Liver (tissue), 9 donors: ENCODE results near the gene DRAP1. TPM values are rescaled to one million over a fixed set of nuclear protein-coding genes. Genes with fewer than 3 reads are reported as not detected.

Experiments used
- DNase-seq: peaks from one replicate; pipeline ENCODE4 v3.0.0-alpha.2; 2017; ENCODE audit warnings: low spot score
- H3K27ac ChIP-seq, 2 donors: one replicate each; pipeline ENCODE4 v1.7.0; 2013; ENCODE audit warnings: inconsistent platforms in 2 of 2, low read length in 2 of 2, control low read depth in 1 of 2, low read depth in 1 of 2, mild to moderate bottlenecking in 1 of 2
- H3K27me3 ChIP-seq, 4 donors: one replicate each; pipeline versions ENCODE4 v1.6.1 to v1.7.0; 2013; ENCODE audit warnings: low read length in 3 of 4, inconsistent platforms in 1 of 4, mild to moderate bottlenecking in 1 of 4, moderate library complexity in 1 of 4; ENCODE audit not compliant: control insufficient read depth in 4 of 4, insufficient read depth in 4 of 4
- H3K36me3 ChIP-seq, 4 donors: one replicate each; pipeline versions ENCODE4 v1.6.1 to v1.7.0; 2013; ENCODE audit warnings: low read length in 3 of 4, mild to moderate bottlenecking in 3 of 4, low read depth in 1 of 4, moderate library complexity in 1 of 4; ENCODE audit not compliant: control insufficient read depth in 4 of 4, insufficient read depth in 3 of 4
- H3K4me1 ChIP-seq, 4 donors: one replicate each; pipeline versions ENCODE4 v1.6.1 to v1.7.0; 2013; ENCODE audit warnings: low read length in 3 of 4, mild to moderate bottlenecking in 3 of 4, moderate library complexity in 1 of 4; ENCODE audit not compliant: control insufficient read depth in 4 of 4, insufficient read depth in 4 of 4
- H3K4me3 ChIP-seq, 3 donors: one replicate each; pipeline versions ENCODE4 v1.6.1 to v1.7.0; 2013; ENCODE audit warnings: low read length in 3 of 3, control low read depth in 1 of 3, low read depth in 1 of 3, mild to moderate bottlenecking in 1 of 3
- H3K9ac ChIP-seq, 2 donors: one replicate each; pipeline ENCODE4 v1.7.0; 2013; ENCODE audit warnings: low read length in 2 of 2, mild to moderate bottlenecking in 2 of 2, moderate library complexity in 2 of 2, control low read depth in 1 of 2, low read depth in 1 of 2
- H3K9me3 ChIP-seq, 4 donors: one replicate each; pipeline versions ENCODE4 v1.6.1 to v1.7.0; 2013; ENCODE audit warnings: low read length in 3 of 4; ENCODE audit not compliant: control insufficient read depth in 4 of 4
- EGR1 ChIP-seq, 2 donors: IDR thresholded peaks; 2 replicates each; pipeline ENCODE4 v1.6.1; 2016 to 2018; ENCODE audit warnings: antibody characterized with exemption in 2 of 2, low read depth in 2 of 2
- FOXA1 ChIP-seq: IDR thresholded peaks from 2 replicates; pipeline ENCODE4 v1.6.1; 2016; ENCODE audit warnings: antibody characterized with exemption
- FOXA2 ChIP-seq: IDR thresholded peaks from 2 replicates; pipeline ENCODE4 v1.6.1; 2016; ENCODE audit warnings: antibody characterized with exemption
- GABPA ChIP-seq, 2 donors: IDR thresholded peaks in 1 of 2; conservative IDR thresholded peaks in 1 of 2; 2 replicates each; pipeline ENCODE4 v1.6.1; 2016; ENCODE audit warnings: antibody characterized with exemption in 2 of 2, mild to moderate bottlenecking in 1 of 2, moderate library complexity in 1 of 2
- HNF4A ChIP-seq, 2 donors: conservative IDR thresholded peaks; 2 replicates each; pipeline ENCODE4 v1.6.1; 2016; ENCODE audit warnings: antibody characterized with exemption in 2 of 2, mild to moderate bottlenecking in 2 of 2
- HNF4G ChIP-seq: IDR thresholded peaks from 2 replicates; pipeline ENCODE4 v1.6.1; 2016; ENCODE audit warnings: antibody characterized with exemption
- JUND ChIP-seq, 2 donors: IDR thresholded peaks; 2 replicates each; pipeline ENCODE4 v1.6.1; 2016; ENCODE audit warnings: antibody characterized with exemption in 2 of 2
- NR2F2 ChIP-seq: IDR thresholded peaks from 2 replicates; pipeline ENCODE4 v1.6.1; 2016; ENCODE audit warnings: antibody characterized with exemption
- RAD21 ChIP-seq, 2 donors: IDR thresholded peaks; 2 replicates each; pipeline ENCODE4 v1.6.1; 2016; ENCODE audit warnings: antibody characterized with exemption in 2 of 2, mild to moderate bottlenecking in 2 of 2
- RXRA ChIP-seq, 2 donors: IDR thresholded peaks; 2 replicates each; pipeline ENCODE4 v1.6.1; 2017 to 2018; ENCODE audit warnings: antibody characterized with exemption in 2 of 2, mild to moderate bottlenecking in 1 of 2
- SP1 ChIP-seq: IDR thresholded peaks from 2 replicates; pipeline ENCODE4 v1.6.1; 2018; ENCODE audit warnings: antibody characterized with exemption, mild to moderate bottlenecking
- TAF1 ChIP-seq: conservative IDR thresholded peaks from 2 replicates; pipeline ENCODE4 v1.6.1; 2016; ENCODE audit warnings: antibody characterized with exemption, mild to moderate bottlenecking
- YY1 ChIP-seq: IDR thresholded peaks from 2 replicates; pipeline ENCODE4 v1.6.1; 2016; ENCODE audit warnings: antibody characterized with exemption, mild to moderate bottlenecking
- WGBS: extraction: QIAGEN DNeasy Blood & Tissue Kit; methylation state at CpG from one replicate; pipeline ENCODE4 v1.1.7; 2013; 5-methylcytosine and 5-hydroxymethylcytosine counted together
- polyA plus RNA-seq, 2 donors: library from polyadenylated mRNA; stranded (reverse) in 1 of 2; unstranded in 1 of 2; fragments of 200-250 nt in 1 of 2; fragments of >200 nt in 1 of 2; fragmentation: Nextera tagmentation in 1 of 2; extraction: Ambion mirVana in 1 of 2; gene quantifications; one replicate each; pipeline versions ENCODE4 v1.2.1 to v1.2.3, GENCODE V29; 2013 to 2015
- total RNA-seq, 2 donors: library from RNA; depleted of rRNA; stranded (reverse); fragments of >200 nt; gene quantifications; one replicate each; pipeline ENCODE4 v1.2.3, GENCODE V29; 2014
- TF ChIP-seq, protein P1 (sequence below): IDR thresholded peaks from 2 replicates; pipeline ENCODE4 v1.6.1; 2016; ENCODE audit warnings: antibody characterized with exemption
- TF ChIP-seq, protein P2 (sequence below): IDR thresholded peaks from 2 replicates; pipeline ENCODE4 v1.6.1; 2016; ENCODE audit warnings: antibody characterized with exemption
- TF ChIP-seq, protein P3 (sequence below): IDR thresholded peaks from 2 replicates; pipeline ENCODE4 v1.6.1; 2016; ENCODE audit warnings: antibody characterized with exemption
- TF ChIP-seq, protein P4 (sequence below): IDR thresholded peaks from 2 replicates; pipeline ENCODE4 v1.6.1; 2016; ENCODE audit warnings: antibody characterized with exemption, mild to moderate bottlenecking
- TF ChIP-seq, protein P5 (sequence below): fragments of 150-350 bp; IDR thresholded peaks from 2 replicates; pipeline ENCODE4 v1.5.1; 2017; ENCODE audit warnings: improper control_type of control experiment, low read depth, low read length; ENCODE audit not compliant: missing input control
- donor health status: healthy.
- donor health status: healthy.
- donor health status: healthy.
- donor health status: healthy.
- donor health status: healthy.

The DRAP1 gene
- total and polyA plus RNA-seq, 4 donors, result 18.1 to 57.3 (median 42.3) TPM

DNA sequence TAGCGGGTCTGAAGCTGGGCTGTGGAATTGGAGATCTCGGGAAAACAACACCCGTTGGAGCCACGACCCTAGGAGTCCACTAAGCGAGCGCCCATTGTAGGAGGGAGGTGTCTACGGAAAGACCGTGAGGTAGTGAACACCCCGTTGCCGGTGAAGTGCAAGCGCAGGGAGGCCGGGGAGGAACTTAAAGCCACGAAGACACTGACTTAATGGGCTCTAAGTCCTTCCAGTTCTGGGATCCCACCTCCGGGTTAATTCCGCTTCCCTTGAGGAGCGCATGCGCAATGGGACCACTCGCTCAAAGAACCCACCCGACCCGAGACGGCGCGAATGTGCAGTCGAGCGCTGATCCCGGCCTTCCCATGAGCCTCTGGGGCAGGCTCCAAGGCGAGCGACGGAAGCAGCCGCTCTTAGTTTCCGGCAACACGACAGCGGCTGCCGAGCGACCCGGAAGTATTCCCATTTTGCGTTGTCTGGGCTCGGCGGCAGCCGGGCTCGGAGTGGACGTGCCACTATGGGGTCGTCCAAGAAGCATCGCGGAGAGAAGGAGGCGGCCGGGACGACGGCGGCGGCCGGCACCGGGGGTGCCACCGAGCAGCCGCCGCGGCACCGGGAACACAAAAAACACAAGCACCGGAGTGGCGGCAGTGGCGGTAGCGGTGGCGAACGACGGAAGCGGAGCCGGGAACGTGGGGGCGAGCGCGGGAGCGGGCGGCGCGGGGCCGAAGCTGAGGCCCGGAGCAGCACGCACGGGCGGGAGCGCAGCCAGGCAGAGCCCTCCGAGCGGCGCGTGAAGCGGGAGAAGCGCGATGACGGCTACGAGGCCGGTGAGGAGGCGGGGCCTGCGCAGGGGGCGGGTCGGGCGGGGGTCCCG, 42.3 kb downstream of the DRAP1 start, which contains the start of gene SART1:
Gene SART1, plus strand, starts transcription at position 468 of the 874 bp plus-strand sequence. Its CDS starts 47 bp downstream, at position 515.
- Histone ChIP-seq H3K27ac (peak within 1 kb of the TSS; percentile 49 to 88), H3K4me3 (peak within 1 kb of the TSS; percentile 81 to 97 (median 87)), H3K9me3 (no peaks in the 10 kb centered on the region), H3K4me1 (peaks cover 5 to 21% (median 18%) of the 10 kb centered on the region in 4 donors), H3K9ac (peak within 1 kb of the TSS; percentile 83 to 98), H3K36me3 (peaks cover 12 to 23% (median 13%) of the 10 kb centered on the region in 4 donors), H3K27me3 (no peaks in the 10 kb centered on the region)
- TF ChIP-seq, protein P1, sequence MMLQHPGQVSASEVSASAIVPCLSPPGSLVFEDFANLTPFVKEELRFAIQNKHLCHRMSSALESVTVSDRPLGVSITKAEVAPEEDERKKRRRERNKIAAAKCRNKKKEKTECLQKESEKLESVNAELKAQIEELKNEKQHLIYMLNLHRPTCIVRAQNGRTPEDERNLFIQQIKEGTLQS, result no peak
- TF ChIP-seq RXRA (IDR thresholded peaks at IDR 0.05), result peak; percentile 86 to 89
- TF ChIP-seq GABPA (IDR thresholded peaks at IDR 0.05 in 1 of 2, conservative IDR thresholded peaks at IDR 0.05 in 1 of 2), result peak; percentile 87 to 100
- no peak for TF ChIP-seq HNF4G
- TF ChIP-seq FOXA2, result no peak
- TF ChIP-seq, protein P2, sequence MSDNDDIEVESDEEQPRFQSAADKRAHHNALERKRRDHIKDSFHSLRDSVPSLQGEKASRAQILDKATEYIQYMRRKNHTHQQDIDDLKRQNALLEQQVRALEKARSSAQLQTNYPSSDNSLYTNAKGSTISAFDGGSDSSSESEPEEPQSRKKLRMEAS, result no peak
- TF ChIP-seq TAF1, result peak; percentile 92
- peak; percentile 63 for TF ChIP-seq SP1
- TF ChIP-seq, protein P3, sequence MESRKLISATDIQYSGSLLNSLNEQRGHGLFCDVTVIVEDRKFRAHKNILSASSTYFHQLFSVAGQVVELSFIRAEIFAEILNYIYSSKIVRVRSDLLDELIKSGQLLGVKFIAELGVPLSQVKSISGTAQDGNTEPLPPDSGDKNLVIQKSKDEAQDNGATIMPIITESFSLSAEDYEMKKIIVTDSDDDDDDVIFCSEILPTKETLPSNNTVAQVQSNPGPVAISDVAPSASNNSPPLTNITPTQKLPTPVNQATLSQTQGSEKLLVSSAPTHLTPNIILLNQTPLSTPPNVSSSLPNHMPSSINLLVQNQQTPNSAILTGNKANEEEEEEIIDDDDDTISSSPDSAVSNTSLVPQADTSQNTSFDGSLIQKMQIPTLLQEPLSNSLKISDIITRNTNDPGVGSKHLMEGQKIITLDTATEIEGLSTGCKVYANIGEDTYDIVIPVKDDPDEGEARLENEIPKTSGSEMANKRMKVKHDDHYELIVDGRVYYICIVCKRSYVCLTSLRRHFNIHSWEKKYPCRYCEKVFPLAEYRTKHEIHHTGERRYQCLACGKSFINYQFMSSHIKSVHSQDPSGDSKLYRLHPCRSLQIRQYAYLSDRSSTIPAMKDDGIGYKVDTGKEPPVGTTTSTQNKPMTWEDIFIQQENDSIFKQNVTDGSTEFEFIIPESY, result no peak
- TF ChIP-seq HNF4A (conservative IDR thresholded peaks at IDR 0.05), result peak in 1 of 2 donors; percentile 21
- TF ChIP-seq FOXA1, result peak; percentile 22
- peak in 1 of 2 donors; percentile 73 for TF ChIP-seq EGR1 (IDR thresholded peaks at IDR 0.05; ENCODE audit: low read depth in 2 of 2)
- TF ChIP-seq RAD21 (IDR thresholded peaks at IDR 0.05), result peak in 1 of 2 donors; percentile 70
- peak; percentile 38 for TF ChIP-seq NR2F2
- TF ChIP-seq, protein P4, sequence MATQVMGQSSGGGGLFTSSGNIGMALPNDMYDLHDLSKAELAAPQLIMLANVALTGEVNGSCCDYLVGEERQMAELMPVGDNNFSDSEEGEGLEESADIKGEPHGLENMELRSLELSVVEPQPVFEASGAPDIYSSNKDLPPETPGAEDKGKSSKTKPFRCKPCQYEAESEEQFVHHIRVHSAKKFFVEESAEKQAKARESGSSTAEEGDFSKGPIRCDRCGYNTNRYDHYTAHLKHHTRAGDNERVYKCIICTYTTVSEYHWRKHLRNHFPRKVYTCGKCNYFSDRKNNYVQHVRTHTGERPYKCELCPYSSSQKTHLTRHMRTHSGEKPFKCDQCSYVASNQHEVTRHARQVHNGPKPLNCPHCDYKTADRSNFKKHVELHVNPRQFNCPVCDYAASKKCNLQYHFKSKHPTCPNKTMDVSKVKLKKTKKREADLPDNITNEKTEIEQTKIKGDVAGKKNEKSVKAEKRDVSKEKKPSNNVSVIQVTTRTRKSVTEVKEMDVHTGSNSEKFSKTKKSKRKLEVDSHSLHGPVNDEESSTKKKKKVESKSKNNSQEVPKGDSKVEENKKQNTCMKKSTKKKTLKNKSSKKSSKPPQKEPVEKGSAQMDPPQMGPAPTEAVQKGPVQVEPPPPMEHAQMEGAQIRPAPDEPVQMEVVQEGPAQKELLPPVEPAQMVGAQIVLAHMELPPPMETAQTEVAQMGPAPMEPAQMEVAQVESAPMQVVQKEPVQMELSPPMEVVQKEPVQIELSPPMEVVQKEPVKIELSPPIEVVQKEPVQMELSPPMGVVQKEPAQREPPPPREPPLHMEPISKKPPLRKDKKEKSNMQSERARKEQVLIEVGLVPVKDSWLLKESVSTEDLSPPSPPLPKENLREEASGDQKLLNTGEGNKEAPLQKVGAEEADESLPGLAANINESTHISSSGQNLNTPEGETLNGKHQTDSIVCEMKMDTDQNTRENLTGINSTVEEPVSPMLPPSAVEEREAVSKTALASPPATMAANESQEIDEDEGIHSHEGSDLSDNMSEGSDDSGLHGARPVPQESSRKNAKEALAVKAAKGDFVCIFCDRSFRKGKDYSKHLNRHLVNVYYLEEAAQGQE, result peak; percentile 39
- TF ChIP-seq YY1, result peak; percentile 96
- peak; percentile 93 for DNase-seq
- under 1% methylated on average over 97 of the region's 97 CpGs for WGBS

DNA sequence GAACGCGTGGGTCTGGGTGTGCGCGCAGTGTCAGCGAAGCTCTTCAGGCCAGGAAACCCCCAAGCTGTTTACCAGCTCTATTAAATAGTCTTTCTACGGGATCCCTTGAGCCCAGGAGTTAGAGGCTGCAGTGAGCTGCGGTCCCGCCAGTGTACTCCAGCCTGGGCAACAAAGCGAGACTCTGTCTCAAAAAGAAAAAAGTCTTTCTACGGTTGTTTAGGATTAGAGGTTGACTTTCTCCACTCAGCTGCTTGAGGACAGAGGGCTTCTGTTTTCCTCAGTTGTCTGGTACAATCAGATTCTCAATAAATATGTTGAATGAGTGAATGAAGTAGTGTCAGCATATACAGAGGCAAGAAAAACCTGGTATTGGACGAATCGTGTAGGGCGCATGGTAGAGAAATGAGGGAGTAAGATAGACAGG, 42.9 kb downstream of the DRAP1 start:
- WGBS, result 8% methylated on average over 13 of the region's 13 CpGs
- no peak for DNase-seq
- TF ChIP-seq, protein P1, result no peak
- no peak for TF ChIP-seq HNF4A (conservative IDR thresholded peaks at IDR 0.05)
- TF ChIP-seq GABPA (IDR thresholded peaks at IDR 0.05 in 1 of 2, conservative IDR thresholded peaks at IDR 0.05 in 1 of 2), result no peak
- TF ChIP-seq, protein P5, sequence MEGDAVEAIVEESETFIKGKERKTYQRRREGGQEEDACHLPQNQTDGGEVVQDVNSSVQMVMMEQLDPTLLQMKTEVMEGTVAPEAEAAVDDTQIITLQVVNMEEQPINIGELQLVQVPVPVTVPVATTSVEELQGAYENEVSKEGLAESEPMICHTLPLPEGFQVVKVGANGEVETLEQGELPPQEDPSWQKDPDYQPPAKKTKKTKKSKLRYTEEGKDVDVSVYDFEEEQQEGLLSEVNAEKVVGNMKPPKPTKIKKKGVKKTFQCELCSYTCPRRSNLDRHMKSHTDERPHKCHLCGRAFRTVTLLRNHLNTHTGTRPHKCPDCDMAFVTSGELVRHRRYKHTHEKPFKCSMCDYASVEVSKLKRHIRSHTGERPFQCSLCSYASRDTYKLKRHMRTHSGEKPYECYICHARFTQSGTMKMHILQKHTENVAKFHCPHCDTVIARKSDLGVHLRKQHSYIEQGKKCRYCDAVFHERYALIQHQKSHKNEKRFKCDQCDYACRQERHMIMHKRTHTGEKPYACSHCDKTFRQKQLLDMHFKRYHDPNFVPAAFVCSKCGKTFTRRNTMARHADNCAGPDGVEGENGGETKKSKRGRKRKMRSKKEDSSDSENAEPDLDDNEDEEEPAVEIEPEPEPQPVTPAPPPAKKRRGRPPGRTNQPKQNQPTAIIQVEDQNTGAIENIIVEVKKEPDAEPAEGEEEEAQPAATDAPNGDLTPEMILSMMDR, result no peak
- no peak for TF ChIP-seq NR2F2
- TF ChIP-seq HNF4G, result no peak
- TF ChIP-seq FOXA2, result no peak
- no peak for TF ChIP-seq RXRA (IDR thresholded peaks at IDR 0.05)
- no peak for TF ChIP-seq JUND (IDR thresholded peaks at IDR 0.05)
- TF ChIP-seq FOXA1, result no peak
- TF ChIP-seq, protein P3, result no peak
- no peak for TF ChIP-seq SP1

More for the DNA sequence above, 42.9 kb downstream of the DRAP1 start:
- no peaks in the 10 kb centered on the region for H3K9me3 ChIP-seq
- H3K4me1 ChIP-seq, result peaks cover 5 to 21% (median 18%) of the 10 kb centered on the region in 4 donors
- peak overlapping the region; percentile 81 to 88 (median 87) for H3K4me3 ChIP-seq
- H3K36me3 ChIP-seq, result peaks cover 15 to 30% (median 18%) of the 10 kb centered on the region in 4 donors
- H3K9ac ChIP-seq, result peak overlapping the region in 1 of 2 donors; percentile 83
- no peaks in the 10 kb centered on the region for H3K27me3 ChIP-seq
- H3K27ac ChIP-seq, result no peak overlapping the region
